PC-9 (cell line): Measurements from ENCODE around the gene STAG1. TPM values are rescaled to one million over a fixed set of nuclear protein-coding genes. Genes with fewer than 3 reads are reported as not detected.

Source experiments
- BruUV-seq: library from RNA; stranded (reverse); fragments of 400-500 nt; replicated peaks from 2 replicates; lab custom pipeline; 2021; lab: Mats Ljungman, UMichigan
- CTCF ChIA-PET: fragments of 300-600 bp; sonication (Branson Sonifier 250); formaldehyde crosslinking; loops from one replicate; lab custom pipeline; 2022; ENCODE audit warnings: antibody characterized with exemption; lab: Charles Lee
- POLR2A ChIA-PET: fragments of 300-600 bp; sonication (Branson Sonifier 250); formaldehyde crosslinking; loops from one replicate; lab custom pipeline; 2022; ENCODE audit warnings: antibody characterized with exemption; ENCODE audit not compliant: unreplicated experiment; lab: Charles Lee
- DNase-seq, 2 experiments: peaks; one replicate each; pipeline versions ENCODE4 v3.0.0 to v3.0.0-alpha.2; 2015 to 2022; ENCODE audit warnings: mixed read lengths in 1 of 2
- H2AFZ ChIP-seq: fragments of 200-600 bp; sonication (generic); 2 replicates; pipeline ENCODE4 v1.8.1; 2017; ENCODE audit warnings: antibody characterized with exemption
- H3F3A ChIP-seq: fragments of 200-600 bp; sonication (generic); 2 replicates; pipeline ENCODE4 v1.8.1; 2017; ENCODE audit warnings: antibody characterized with exemption, mild to moderate bottlenecking, low read depth; ENCODE audit not compliant: insufficient read depth
- H3K27ac ChIP-seq: fragments of 200-600 bp; sonication (generic); 2 replicates; pipeline ENCODE4 v1.6.1; 2016; ENCODE audit warnings: mixed run types
- H3K27me3 ChIP-seq: fragments of 200-600 bp; sonication (generic); 2 replicates; pipeline ENCODE4 v1.6.1; 2016; ENCODE audit warnings: low read depth, mixed run types; ENCODE audit not compliant: insufficient read depth
- H3K36me3 ChIP-seq: fragments of 200-600 bp; sonication (generic); 2 replicates; pipeline ENCODE4 v1.6.1; 2016; ENCODE audit warnings: low read depth, mixed run types
- H3K4me1 ChIP-seq: fragments of 200-600 bp; sonication (generic); replicated peaks from 2 replicates; pipeline ENCODE4 v1.6.1; 2016; ENCODE audit warnings: mixed run types; ENCODE audit not compliant: insufficient read depth
- H3K4me2 ChIP-seq: fragments of 200-600 bp; sonication (generic); 2 replicates; pipeline ENCODE4 v1.6.1; 2017; ENCODE audit warnings: mixed run types
- H3K4me3 ChIP-seq: fragments of 200-600 bp; sonication (generic); 2 replicates; pipeline ENCODE4 v1.6.1; 2016; ENCODE audit warnings: mixed run types
- H3K79me2 ChIP-seq: fragments of 200-600 bp; sonication (generic); 2 replicates; pipeline ENCODE4 v1.6.1; 2017; ENCODE audit warnings: low read depth, mixed run types
- H3K9me2 ChIP-seq: fragments of 200-600 bp; sonication (generic); 2 replicates; pipeline ENCODE4 v1.8.1; 2017; ENCODE audit warnings: mild to moderate bottlenecking; ENCODE audit not compliant: insufficient read depth
- H3K9me3 ChIP-seq: fragments of 200-600 bp; sonication (generic); 2 replicates; pipeline ENCODE4 v1.8.1; 2016; ENCODE audit warnings: low read depth; ENCODE audit not compliant: insufficient read depth
- H4K20me1 ChIP-seq: fragments of 200-600 bp; sonication (generic); 2 replicates; pipeline ENCODE4 v1.8.1; 2017; ENCODE audit not compliant: insufficient read depth
- CTCF ChIP-seq: fragments of 200-600 bp; sonication (generic); conservative IDR thresholded peaks from 2 replicates; pipeline ENCODE4 v1.6.1; 2017; ENCODE audit warnings: mixed run types, antibody characterized with exemption, mild to moderate bottlenecking, moderate library complexity
- EZH2 ChIP-seq: fragments of 200-600 bp; sonication (generic); IDR thresholded peaks from 2 replicates; pipeline ENCODE4 v1.8.0; 2017; ENCODE audit warnings: antibody characterized with exemption, low read depth
- intact Hi-C: fragments of 100-400 bp; cut with micrococcal nuclease; formaldehyde crosslinking; loops from one replicate; pipeline ENCODE4 v1.10.0; 2022; ENCODE audit not compliant: unreplicated experiment
- total RNA-seq: library from RNA; stranded (reverse); gene quantifications from 2 replicates; pipeline ENCODE4 v1.2.3, GENCODE V29; 2021

Gene STAG1
- total RNA-seq, 1 experiment from 2014 or later: 39.3 TPM

DNA sequence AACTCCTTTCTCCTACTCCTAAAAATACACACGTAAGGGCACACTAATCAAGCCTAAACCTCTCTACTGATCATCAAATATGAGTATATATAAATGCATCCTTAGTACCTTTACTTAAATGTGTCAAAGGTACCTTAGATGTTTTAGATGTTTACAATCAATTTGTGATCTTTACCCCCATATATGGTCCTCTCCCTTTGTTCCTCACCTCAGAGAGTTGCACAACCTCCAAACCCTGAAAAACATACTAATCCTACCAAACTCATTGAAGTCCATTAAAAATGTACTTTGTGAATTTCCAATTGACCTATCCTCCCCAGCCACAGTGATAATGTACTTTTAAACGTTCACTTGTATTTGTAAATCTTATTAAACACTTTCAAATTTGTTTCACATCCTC is 249.1 kb downstream of the STAG1 start:
- CTCF ChIA-PET: no interaction called here
- POLR2A ChIA-PET: no interaction called here
- no TSS peak for BruUV-seq

DNA sequence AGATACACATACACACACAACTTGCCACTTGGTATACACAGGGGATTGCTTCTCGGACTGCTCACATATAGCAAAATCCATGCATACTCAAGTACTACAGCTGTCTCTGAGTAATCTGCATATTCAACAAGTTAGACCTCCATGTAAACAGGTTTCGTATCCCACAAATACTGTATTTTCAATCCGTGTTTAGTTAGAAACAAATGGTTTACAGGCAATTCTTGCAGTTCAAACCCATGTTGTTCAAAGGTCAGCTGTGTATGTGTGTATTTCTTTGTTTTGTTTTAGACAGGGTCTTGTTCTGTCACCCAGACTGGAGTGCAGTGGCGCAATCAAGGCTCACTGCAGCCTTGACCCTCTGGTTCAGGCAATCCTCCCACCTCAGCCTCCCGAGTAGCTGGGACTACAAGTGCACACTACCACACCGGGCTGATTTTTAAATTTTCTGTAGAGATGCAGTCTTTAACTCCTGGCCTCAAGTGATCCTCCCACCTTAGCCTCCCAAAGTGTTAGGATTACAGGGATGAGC is 253.2 kb downstream of the STAG1 start:
- no peaks in the 10 kb centered on the region for H4K20me1 ChIP-seq
- TF ChIP-seq CTCF (no peak), EZH2 (no peak)
- ChIA-PET CTCF (no interaction called here), POLR2A (no interaction called here)
- BruUV-seq: no TSS peak
- H3K9me3 ChIP-seq: no peaks in the 10 kb centered on the region
- peaks cover 13% of the 10 kb centered on the region for H3F3A ChIP-seq
- H3K9me2 ChIP-seq: no peaks in the 10 kb centered on the region
- H3K4me1 ChIP-seq: no peaks in the 10 kb centered on the region
- H2AFZ ChIP-seq: no peak overlapping the region
- no peaks in the 10 kb centered on the region for H3K36me3 ChIP-seq
- no peak overlapping the region for H3K27ac ChIP-seq
- DNase-seq: no peak
- H3K79me2 ChIP-seq: no peaks in the 10 kb centered on the region
- H3K4me3 ChIP-seq: no peak overlapping the region
- no peaks in the 10 kb centered on the region for H3K27me3 ChIP-seq
- intact Hi-C loops: no loop called here
- H3K4me2 ChIP-seq: no peak overlapping the region

More for the DNA sequence above, 249.1 kb downstream of the STAG1 start:
- no peak overlapping the region for H3K4me2 ChIP-seq
- peaks cover 16% of the 10 kb centered on the region for H3F3A ChIP-seq
- H3K79me2 ChIP-seq: no peaks in the 10 kb centered on the region
- H4K20me1 ChIP-seq: no peaks in the 10 kb centered on the region
- H2AFZ ChIP-seq: no peak overlapping the region
- no peaks in the 10 kb centered on the region for H3K9me2 ChIP-seq
- H3K9me3 ChIP-seq: no peaks in the 10 kb centered on the region
- H3K4me1 ChIP-seq: no peaks in the 10 kb centered on the region
- no peaks in the 10 kb centered on the region for H3K27me3 ChIP-seq
- no peak overlapping the region for H3K27ac ChIP-seq
- TF ChIP-seq CTCF: no peak
- intact Hi-C loops: no loop called here
- no peak for DNase-seq
- no peak overlapping the region for H3K4me3 ChIP-seq
- H3K36me3 ChIP-seq: no peaks in the 10 kb centered on the region

DNA sequence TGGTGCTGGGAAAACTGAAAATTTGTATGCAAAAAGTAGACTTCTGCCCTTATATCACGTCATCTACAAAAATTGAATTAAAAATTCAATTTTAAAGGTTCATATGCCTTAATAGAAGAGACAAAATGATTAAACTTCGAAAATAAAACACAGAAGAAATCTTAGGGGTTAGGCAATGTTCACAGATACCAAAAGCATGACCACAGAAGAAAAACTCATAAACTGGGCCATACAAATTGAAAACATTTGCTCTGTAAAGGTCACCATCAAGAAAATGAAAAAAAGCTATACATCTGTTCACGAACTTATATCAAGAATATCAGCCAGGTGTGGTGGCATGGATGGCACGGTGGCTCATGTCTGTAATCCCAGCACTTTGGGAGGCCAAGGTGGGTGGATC is 257.0 kb downstream of the STAG1 start:
- CTCF ChIA-PET: no interaction called here
- no TSS peak for BruUV-seq
- H3K4me1 ChIP-seq: no peaks in the 10 kb centered on the region

More for the DNA sequence above, 257.0 kb downstream of the STAG1 start:
- Histone ChIP-seq H3K4me3 (no peak overlapping the region), H4K20me1 (no peaks in the 10 kb centered on the region), H3K4me2 (no peak overlapping the region), H3K27me3 (no peaks in the 10 kb centered on the region), H3K9me2 (no peaks in the 10 kb centered on the region), H3K36me3 (no peaks in the 10 kb centered on the region), H2AFZ (no peak overlapping the region), H3K27ac (no peak overlapping the region), H3K79me2 (no peaks in the 10 kb centered on the region), H3K9me3 (no peaks in the 10 kb centered on the region), H3F3A (peaks cover 9% of the 10 kb centered on the region)
- intact Hi-C loops: no loop called here
- TF ChIP-seq EZH2 (no peak), CTCF (no peak)
- no peak for DNase-seq
- POLR2A ChIA-PET: no interaction called here
